SK-N-SH treated with all-trans-retinoic acid at 6 μM for 48 hours (cell line): ENCODE measurements around the gene MYEOV.

ENCODE experiments used
- ATAC-seq: fragments of 200-7000 bp; cut with Tn5 transposase; 3 replicates; pipeline ENCODE4 v1.9.1; 2020; ENCODE audit warnings: mild to moderate bottlenecking, moderate library complexity
- ARNTL ChIP-seq: fragments of 450-650 bp; formaldehyde crosslinking; IDR thresholded peaks from 2 replicates; pipeline ENCODE4 v1.5.0; 2020; ENCODE audit warnings: low read depth, mild to moderate bottlenecking, moderate library complexity, borderline replicate concordance
- BACH2 ChIP-seq: fragments of 250-450 bp; sonication (Bioruptor Pico); IDR thresholded peaks from 2 replicates; pipeline ENCODE4 v1.9.0; 2021; ENCODE audit warnings: mild to moderate bottlenecking, borderline replicate concordance
- CSDC2 ChIP-seq: fragments of 250-450 bp; sonication (Bioruptor Pico); IDR thresholded peaks from 2 replicates; pipeline ENCODE4 v1.5.0; 2020; ENCODE audit warnings: mild to moderate bottlenecking, moderate library complexity
- CSRNP3 ChIP-seq: fragments of 250-450 bp; sonication (Bioruptor Pico); IDR thresholded peaks from 2 replicates; pipeline ENCODE4 v1.5.1; 2021; ENCODE audit warnings: mild to moderate bottlenecking, moderate library complexity
- ESRRG ChIP-seq: fragments of 250-450 bp; sonication (Bioruptor Pico); IDR thresholded peaks from 2 replicates; pipeline ENCODE4 v1.6.1; 2021; ENCODE audit warnings: mild to moderate bottlenecking
- GLIS3 ChIP-seq: fragments of 250-450 bp; sonication (Bioruptor Pico); IDR thresholded peaks from 2 replicates; pipeline ENCODE4 v1.5.0; 2020; ENCODE audit warnings: mild to moderate bottlenecking, moderate library complexity
- ISL1 ChIP-seq: fragments of 250-450 bp; sonication (Bioruptor Pico); IDR thresholded peaks from 2 replicates; pipeline ENCODE4 v2.1.2; 2022; ENCODE audit warnings: mild to moderate bottlenecking, moderate library complexity
- OSR1 ChIP-seq: fragments of 250-450 bp; sonication (Bioruptor Pico); IDR thresholded peaks from 2 replicates; pipeline ENCODE4 v1.8.0; 2022; ENCODE audit warnings: moderate library complexity, mild to moderate bottlenecking, inconsistent platforms
- PATZ1 ChIP-seq: fragments of 250-450 bp; sonication (Bioruptor Pico); IDR thresholded peaks from 2 replicates; pipeline ENCODE4 v1.8.0; 2020; ENCODE audit warnings: mild to moderate bottlenecking, moderate library complexity, borderline replicate concordance
- POU6F1 ChIP-seq: fragments of 250-450 bp; sonication (Bioruptor Pico); IDR thresholded peaks from 2 replicates; pipeline ENCODE4 v1.8.0; 2021; ENCODE audit warnings: low read depth, mild to moderate bottlenecking, moderate library complexity, borderline replicate concordance
- SNAI2 ChIP-seq: fragments of 250-450 bp; sonication (Bioruptor Pico); IDR thresholded peaks from 2 replicates; pipeline ENCODE4 v1.5.0; 2020; ENCODE audit warnings: mild to moderate bottlenecking, moderate library complexity
- TCF4 ChIP-seq: fragments of 250-450 bp; sonication (Bioruptor Pico); IDR thresholded peaks from 2 replicates; pipeline ENCODE4 v1.8.0; 2021; ENCODE audit warnings: mild to moderate bottlenecking, moderate library complexity, borderline replicate concordance
- TOX ChIP-seq: fragments of 250-450 bp; sonication (Bioruptor Pico); IDR thresholded peaks from 2 replicates; pipeline ENCODE4 v1.8.0; 2021; ENCODE audit warnings: mild to moderate bottlenecking, moderate library complexity, borderline replicate concordance
- TSHZ2 ChIP-seq: fragments of 250-450 bp; sonication (Bioruptor Pico); IDR thresholded peaks from 2 replicates; pipeline ENCODE4 v1.5.0; 2020; ENCODE audit warnings: mild to moderate bottlenecking, moderate library complexity
- ZC3H10 ChIP-seq: fragments of 250-450 bp; sonication (Bioruptor Pico); IDR thresholded peaks from 2 replicates; pipeline ENCODE4 v1.5.1; 2021; ENCODE audit warnings: mild to moderate bottlenecking, moderate library complexity
- ZFP3 ChIP-seq: fragments of 250-450 bp; sonication (Bioruptor Pico); IDR thresholded peaks from 2 replicates; pipeline ENCODE4 v1.5.0; 2020; ENCODE audit warnings: mild to moderate bottlenecking, moderate library complexity
- ZFP30 ChIP-seq: fragments of 450-650 bp; formaldehyde crosslinking; IDR thresholded peaks from 2 replicates; pipeline ENCODE4 v1.5.0; 2022; ENCODE audit warnings: mild to moderate bottlenecking, moderate library complexity
- ZNF565 ChIP-seq: fragments of 450-650 bp; formaldehyde crosslinking; conservative IDR thresholded peaks from 2 replicates; pipeline ENCODE4 v1.5.0; 2020; ENCODE audit warnings: low read depth, mild to moderate bottlenecking, moderate library complexity
- ZNF70 ChIP-seq: fragments of 450-650 bp; formaldehyde crosslinking; IDR thresholded peaks from 2 replicates; pipeline ENCODE4 v1.5.0; 2020; ENCODE audit warnings: mild to moderate bottlenecking, moderate library complexity
- ZNF8 ChIP-seq: fragments of 450-650 bp; formaldehyde crosslinking; IDR thresholded peaks from 2 replicates; pipeline ENCODE4 v1.5.0; 2020; ENCODE audit warnings: mild to moderate bottlenecking, moderate library complexity

The MYEOV gene

GRCh38 chr11:69272055-69272454 lies 21.9 kb upstream of the MYEOV start:
- no peak for ATAC-seq
- TF ChIP-seq ZNF8 (CRISPR knock-in tag) = no peak
- no peak for TF ChIP-seq ZFP30 (CRISPR knock-in tag)
- TF ChIP-seq TSHZ2 = no peak
- TF ChIP-seq CSDC2 (CRISPR knock-in tag) = no peak
- no peak for TF ChIP-seq SNAI2 (CRISPR knock-in tag)
- no peak for TF ChIP-seq TCF4 (CRISPR knock-in tag)
- no peak for TF ChIP-seq ISL1 (CRISPR knock-in tag)
- TF ChIP-seq ZNF70 = no peak
- no peak for TF ChIP-seq ESRRG (CRISPR knock-in tag)
- no peak for TF ChIP-seq ZNF565 (CRISPR knock-in tag)
- no peak for TF ChIP-seq ZFP3 (CRISPR knock-in tag)
- no peak for TF ChIP-seq GLIS3 (CRISPR knock-in tag)

GRCh38 chr11:69272831-69273485 lies 21.0 kb upstream of the MYEOV start:
- no peak for ATAC-seq
- no peak for TF ChIP-seq CSDC2 (CRISPR knock-in tag)
- TF ChIP-seq TOX (CRISPR knock-in tag) = no peak
- TF ChIP-seq TCF4 (CRISPR knock-in tag) = no peak

GRCh38 chr11:69273571-69273970 lies 20.4 kb upstream of the MYEOV start:
- TF ChIP-seq ARNTL (CRISPR knock-in tag) (no peak), CSRNP3 (CRISPR knock-in tag) (no peak), TSHZ2 (no peak), POU6F1 (CRISPR knock-in tag) (no peak), ZC3H10 (CRISPR knock-in tag) (no peak), BACH2 (no peak), ZNF70 (no peak), OSR1 (CRISPR knock-in tag) (no peak), ZNF565 (CRISPR knock-in tag) (no peak), ISL1 (CRISPR knock-in tag) (no peak), PATZ1 (CRISPR knock-in tag) (no peak), SNAI2 (CRISPR knock-in tag) (no peak)
- ATAC-seq = no peak
